Brain pericyte (primary cell): Measurements from ENCODE around the gene FARP1.

ENCODE experiments used
- DNase-seq: peaks from one replicate; pipeline ENCODE4 v3.0.0-alpha.2; 2012; ENCODE audit warnings: low read depth, low spot score

The FARP1 gene

GRCh38 chr13:98307463-98308085 is 164.7 kb downstream of the FARP1 start:
- no peak for DNase-seq

- no peak for DNase-seq
Observed at GRCh38 chr13:98308086-98308911, 165.4 kb downstream of the FARP1 start.

GRCh38 chr13:98309569-98310335 is 166.9 kb downstream of the FARP1 start:
- no peak for DNase-seq

GRCh38 chr13:98310485-98311199 is 167.7 kb downstream of the FARP1 start:
- no peak for DNase-seq

- no peak for DNase-seq
Observed at GRCh38 chr13:98311200-98311548, 168.3 kb downstream of the FARP1 start.

- no peak for DNase-seq
Observed at GRCh38 chr13:98312606-98313005, 169.7 kb downstream of the FARP1 start.

- DNase-seq = no peak
Observed at GRCh38 chr13:98313023-98313921, 170.4 kb downstream of the FARP1 start.

- no peak for DNase-seq
Observed at GRCh38 chr13:98313922-98314292, 171.0 kb downstream of the FARP1 start.

GRCh38 chr13:98315466-98315865 is 172.6 kb downstream of the FARP1 start:
- no peak for DNase-seq

GRCh38 chr13:98315902-98316301 is 173.0 kb downstream of the FARP1 start:
- DNase-seq = no peak

- no peak for DNase-seq
Observed at GRCh38 chr13:98317573-98318171, 174.8 kb downstream of the FARP1 start.

- DNase-seq = no peak
Observed at GRCh38 chr13:98318263-98318878, 175.5 kb downstream of the FARP1 start.

- no peak for DNase-seq
Observed at GRCh38 chr13:98320561-98321105, 177.7 kb downstream of the FARP1 start.

GRCh38 chr13:98321395-98321794 is 178.5 kb downstream of the FARP1 start:
- DNase-seq = no peak

GRCh38 chr13:98322091-98322718 is 179.3 kb downstream of the FARP1 start:
- DNase-seq = no peak

GRCh38 chr13:98324105-98324504 is 181.2 kb downstream of the FARP1 start:
- peak; percentile 84 for DNase-seq

GRCh38 chr13:98325724-98326123 is 182.8 kb downstream of the FARP1 start:
- no peak for DNase-seq

- no peak for DNase-seq
Observed at GRCh38 chr13:98326291-98326690, 183.4 kb downstream of the FARP1 start.
